Posterior vena cava (tissue), 2 donors: Measurements from ENCODE around the gene VPS50. TPM values are rescaled to one million over a fixed set of nuclear protein-coding genes. Genes with fewer than 3 reads are reported as not detected.

Experiments
- DNase-seq: peaks from one replicate; pipeline ENCODE4 v3.0.0-alpha.2; 2020; ENCODE audit warnings: low spot score
- intact Hi-C, 2 donors: fragments of 100-400 bp; cut with DNase I; formaldehyde crosslinking; loops; one replicate each; pipeline versions ENCODE4 v1.14.1 to v1.14.2; 2022 to 2023
- total RNA-seq, 2 donors: library from RNA; stranded (reverse); fragmentation: NEBNext Ultra II Directional; extraction: Animal tissue kit (Norgen Biotek cat#: 25700); gene quantifications; one replicate each; pipeline ENCODE4 v1.2.1, GENCODE V29; 2021
- donor health status: DM: yes; HTN: yes; CAD: no.
- donor health status: DM: yes; HTN: yes; CAD: no.

The VPS50 gene
- total RNA-seq, 2 donors from 2014 or later = 25.7 to 25.8 TPM

DNA sequence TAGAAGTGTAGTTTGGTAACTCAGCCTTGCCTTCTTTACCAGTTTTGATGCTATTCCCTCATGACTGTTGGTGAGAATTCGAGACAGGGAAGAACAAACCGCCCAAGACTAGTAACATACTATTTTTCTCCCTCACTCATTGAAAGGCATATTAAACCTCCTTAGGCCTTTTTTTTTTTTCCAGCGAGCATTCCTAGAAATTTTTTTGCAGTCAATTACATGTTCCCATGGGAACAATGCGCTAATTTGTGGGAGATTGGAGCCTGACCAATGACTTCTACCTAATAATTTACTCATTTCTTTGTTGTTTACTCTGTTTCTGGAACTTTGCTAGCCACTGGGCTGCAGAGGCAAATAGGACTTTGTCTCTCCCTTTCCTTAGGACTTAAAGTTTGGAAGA lies 6.0 kb downstream of the VPS50 start:
- DNase-seq = no peak
- intact Hi-C loops = no loop called here

DNA sequence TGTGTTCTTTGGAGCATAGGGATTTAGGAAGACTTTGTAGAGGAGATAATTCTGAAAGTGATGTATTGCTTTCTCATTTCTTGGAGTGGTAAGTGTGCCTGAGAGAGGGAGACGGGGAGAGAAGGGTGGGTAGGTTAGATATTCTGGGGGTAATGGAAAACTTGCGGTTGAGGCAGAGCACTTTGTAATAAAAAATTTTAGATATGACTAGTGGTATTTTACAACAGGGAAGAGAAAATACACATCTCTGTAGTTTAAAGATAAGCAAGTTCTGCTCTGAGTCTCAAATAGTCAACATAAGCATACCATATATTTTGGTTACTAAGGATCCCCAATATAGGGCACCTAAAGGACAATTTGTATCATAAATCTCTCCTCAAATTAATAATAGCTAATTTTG lies 6.6 kb downstream of the VPS50 start:
- no peak for DNase-seq
- intact Hi-C loops = no loop called here

DNA sequence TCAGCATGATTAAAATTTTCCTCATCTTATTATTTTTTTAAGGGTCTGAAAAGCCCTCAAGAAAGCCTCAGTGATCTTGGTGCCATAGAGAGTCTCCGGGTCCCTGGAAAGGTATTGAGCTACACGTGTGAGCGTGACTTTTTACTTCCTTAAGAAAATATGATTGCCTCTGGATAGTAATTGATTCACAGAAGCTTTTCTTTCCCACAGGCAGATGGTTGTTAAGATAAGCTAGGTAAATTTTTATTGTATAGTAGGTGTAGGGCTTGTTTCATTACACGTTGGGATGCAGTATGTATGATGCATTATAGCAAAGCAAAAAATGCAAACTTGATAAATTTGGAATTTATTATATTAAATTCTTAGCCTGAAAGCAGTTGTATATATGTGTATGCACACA lies 7.7 kb downstream of the VPS50 start:
- intact Hi-C loops = no loop called here
- DNase-seq = no peak

DNA sequence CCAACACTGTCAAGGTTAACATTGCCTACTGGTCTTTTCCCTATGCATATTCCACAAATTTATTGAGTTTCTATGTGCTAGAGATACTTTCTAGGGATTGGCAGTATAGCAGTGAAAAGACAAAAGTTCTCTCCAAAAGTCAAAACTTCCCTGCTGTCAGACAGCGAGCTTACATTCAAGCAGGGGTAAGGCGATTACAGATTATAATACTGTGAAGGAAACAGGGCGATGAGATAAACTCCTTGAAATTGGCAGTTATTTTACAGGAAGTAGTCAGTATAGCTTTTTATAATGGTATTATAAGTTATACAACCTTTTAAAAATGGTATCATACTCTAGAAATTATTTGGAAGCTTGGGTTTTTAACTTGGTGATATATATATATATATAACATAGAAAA lies 9.9 kb downstream of the VPS50 start:
- intact Hi-C loops = no loop called here
- DNase-seq = no peak

DNA sequence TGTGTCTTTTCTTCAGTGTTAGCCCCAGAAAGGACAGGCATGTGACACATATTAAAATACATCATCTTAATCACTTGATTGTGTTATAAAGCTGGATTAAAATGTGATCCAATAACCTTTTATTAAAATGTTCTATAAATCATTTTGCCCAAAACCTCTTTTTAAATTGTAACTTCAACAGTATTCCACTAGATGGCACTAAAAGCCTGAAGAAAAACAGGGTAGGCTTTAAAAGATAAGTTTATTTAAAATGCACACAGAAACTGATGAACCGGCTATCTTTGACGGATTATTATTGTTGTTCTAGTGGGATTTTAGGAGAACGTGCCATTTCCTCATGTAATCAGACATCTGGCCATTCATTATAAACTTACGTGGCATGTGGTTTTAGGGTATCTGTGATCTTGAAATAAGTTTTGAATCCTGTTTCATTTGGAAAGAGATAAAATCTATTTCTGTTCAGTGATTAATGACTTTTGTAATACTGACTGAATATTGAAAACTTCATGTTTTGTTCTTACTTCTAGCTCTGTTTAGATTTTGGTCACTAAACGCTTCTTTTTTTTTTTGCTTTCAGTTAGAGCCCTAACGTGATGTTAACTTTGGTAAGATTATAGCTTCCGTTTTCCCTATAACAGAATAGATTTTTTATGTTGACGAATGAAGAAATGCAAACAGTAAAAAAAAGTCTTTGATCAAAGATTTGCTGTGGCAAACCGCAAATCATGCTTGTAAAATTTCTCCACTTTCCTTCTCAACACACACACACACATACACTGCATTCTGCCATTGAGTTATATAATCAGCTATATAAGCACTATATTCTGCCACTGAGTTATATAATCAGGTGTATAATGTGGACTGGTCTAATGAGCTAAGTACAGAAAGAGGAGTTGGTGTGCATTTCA lies 13.6 kb downstream of the VPS50 start:
- intact Hi-C loops = no loop called here
- no peak for DNase-seq

DNA sequence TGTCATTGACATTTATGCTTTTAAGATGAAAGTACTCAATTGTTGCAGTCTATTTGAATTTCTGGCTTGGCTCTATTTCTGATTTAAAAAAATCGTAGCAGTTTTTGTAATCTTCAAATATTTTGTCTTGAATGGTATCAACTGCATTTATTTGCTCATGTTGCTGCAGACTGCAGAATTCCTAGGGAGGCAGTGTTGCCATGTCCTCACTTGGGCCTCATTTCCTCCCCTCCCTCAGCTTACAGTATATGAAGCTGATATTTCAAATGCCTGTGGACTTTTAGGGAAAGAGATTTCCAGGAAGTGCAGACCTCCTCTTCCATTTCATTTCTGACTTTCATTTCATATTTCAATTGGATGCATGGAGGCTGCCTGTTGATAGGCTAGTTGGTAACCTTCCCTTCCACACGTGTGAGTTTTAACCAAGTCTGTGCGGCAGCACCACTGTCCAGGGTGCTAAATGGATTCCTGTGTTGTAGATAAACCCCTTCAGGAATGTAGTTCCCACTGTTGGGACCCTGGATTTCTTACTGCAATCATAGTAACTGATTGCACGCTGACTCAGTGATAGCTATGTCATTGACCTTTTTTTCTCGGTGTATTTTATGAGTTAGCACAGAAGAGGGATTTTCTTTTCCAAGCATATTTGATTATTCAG lies 17.5 kb downstream of the VPS50 start:
- no peak for DNase-seq
- intact Hi-C loops = no loop called here

DNA sequence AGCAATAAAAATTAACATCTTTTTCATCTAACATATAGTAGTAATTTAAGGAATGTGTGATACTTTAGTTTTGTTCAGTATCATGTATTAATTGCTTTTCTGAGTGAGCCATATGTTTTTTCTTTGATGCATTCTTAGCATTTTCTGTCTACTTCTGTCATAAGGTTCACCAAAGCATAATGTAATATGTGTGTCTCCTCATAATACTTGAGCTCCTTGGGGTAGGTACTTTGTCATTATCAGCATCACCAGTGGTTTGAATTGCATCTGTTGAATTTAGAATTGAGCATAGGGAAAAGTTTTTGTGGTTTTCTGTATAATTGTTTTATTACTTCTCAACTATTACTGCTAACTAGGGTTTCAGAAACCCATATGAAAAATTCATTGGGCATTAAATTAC lies 26.5 kb downstream of the VPS50 start:
- DNase-seq = no peak
- intact Hi-C loops = no loop called here

DNA sequence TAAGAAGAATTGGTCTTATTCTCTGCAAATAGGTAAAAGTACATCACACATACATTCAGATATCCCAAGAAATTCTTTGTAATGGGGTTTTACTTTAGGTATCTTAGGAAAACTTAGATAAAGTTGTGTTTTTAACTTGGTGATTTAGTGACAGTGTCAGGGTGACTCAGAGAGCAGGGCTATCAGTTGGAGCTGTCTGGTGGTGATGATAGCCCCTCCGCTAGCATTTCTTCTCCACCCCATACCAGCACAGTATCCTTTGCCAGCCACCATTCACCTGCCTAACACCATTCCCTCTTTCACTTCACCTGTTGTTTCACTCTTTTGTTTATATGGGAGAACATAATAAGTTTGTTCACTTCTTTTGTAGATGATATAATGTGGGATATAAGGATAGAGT lies 30.4 kb downstream of the VPS50 start:
- intact Hi-C loops = no loop called here

DNA sequence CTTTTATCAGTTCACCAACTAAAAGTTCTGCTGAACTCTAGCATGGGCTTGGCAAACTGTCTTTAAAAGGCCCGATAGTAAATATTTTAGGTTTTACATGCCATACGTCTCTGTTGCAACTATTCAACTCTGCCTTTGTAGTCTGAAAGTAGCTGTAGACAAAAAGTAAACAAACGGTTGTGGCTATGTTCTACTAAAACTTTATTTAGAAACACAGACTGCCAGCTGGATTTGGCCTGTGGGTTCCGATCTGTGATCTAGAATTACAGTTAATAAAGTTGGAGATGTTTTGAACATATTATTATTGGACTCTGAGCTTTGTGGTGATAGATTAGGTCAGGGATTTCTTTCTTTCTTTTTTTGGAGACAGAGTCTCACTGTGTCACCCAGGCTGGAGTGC lies 33.1 kb downstream of the VPS50 start:
- DNase-seq = no peak
- intact Hi-C loops = no loop called here

More for the DNA sequence above, 30.4 kb downstream of the VPS50 start:
- DNase-seq = no peak

DNA sequence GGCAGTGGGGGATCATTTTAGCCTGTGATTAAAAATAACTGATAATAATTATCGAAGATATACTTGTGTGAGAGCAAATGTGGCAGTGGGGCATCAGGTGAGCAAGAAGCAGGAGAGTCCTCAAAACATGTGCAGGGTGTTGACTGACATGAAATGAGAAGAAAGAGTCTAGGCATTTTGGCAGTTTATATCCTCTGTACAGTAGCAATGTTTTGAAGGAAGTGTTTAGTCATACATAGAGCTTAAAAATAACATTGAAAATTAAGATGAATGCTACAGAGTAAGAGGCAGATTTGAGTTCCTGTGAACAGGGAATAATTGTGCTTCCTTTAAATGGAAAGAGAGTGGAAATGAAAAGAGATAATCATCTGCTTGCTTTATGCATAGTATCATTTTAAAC lies 47.4 kb downstream of the VPS50 start:
- intact Hi-C loops = no loop called here
- no peak for DNase-seq

DNA sequence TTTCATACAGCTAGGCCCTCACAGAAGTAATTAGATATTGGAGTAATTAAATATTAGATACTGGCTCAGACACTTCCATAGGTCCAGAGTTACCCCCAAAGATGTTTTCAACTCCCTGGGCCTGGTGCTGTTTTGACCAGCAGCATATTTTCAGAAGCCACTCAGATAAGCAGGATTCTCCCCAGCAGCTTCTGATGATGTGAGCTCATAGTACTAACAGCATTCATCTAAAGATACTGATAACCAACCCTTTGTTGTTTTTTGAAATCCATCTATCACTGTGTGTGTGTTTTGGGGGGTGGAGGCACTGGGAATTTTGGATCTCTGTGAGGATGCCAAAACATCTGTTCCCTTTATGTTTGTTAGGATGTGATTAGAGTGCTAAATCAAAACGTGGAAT lies 52.7 kb downstream of the VPS50 start:
- no peak for DNase-seq
- intact Hi-C loops = no loop called here

DNA sequence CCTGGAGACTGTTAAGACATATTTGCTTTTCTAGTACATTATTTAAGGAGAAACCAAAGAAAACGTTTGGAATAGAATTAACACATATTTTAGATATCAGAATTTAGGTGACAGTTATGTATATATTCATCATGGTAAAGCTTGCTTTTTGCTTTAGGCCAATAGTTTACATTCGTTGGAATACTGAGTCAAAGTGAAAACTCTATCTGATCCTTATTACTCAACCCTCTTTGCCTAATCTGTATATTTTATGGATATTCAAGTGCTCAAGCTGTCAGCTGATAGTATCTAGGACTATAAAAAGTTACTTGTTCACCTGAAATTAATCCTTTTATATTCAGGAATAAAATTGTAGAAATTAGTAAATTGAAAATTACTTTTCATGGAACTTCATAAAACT lies 61.1 kb downstream of the VPS50 start:
- DNase-seq = no peak
- intact Hi-C loops = no loop called here

DNA sequence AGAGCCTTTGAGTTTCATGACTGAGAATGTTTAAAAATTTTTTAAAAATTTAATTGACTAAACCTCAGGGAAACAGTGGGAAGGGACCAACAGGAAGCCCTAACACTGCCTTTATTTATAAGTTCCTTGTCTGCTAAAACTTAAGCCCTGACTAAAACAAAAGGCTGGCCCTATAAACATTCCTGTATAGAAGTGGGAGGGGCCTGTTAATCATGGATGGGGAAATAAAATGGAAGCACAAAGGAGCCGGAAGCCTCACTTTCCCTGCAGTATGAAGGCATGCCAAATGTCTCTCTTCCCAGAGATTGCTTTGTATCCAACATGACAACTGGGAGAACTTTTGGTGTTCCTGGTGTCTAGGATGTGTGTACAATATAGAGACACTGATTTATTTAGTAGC lies 66.0 kb downstream of the VPS50 start:
- intact Hi-C loops = no loop called here
- DNase-seq = no peak

DNA sequence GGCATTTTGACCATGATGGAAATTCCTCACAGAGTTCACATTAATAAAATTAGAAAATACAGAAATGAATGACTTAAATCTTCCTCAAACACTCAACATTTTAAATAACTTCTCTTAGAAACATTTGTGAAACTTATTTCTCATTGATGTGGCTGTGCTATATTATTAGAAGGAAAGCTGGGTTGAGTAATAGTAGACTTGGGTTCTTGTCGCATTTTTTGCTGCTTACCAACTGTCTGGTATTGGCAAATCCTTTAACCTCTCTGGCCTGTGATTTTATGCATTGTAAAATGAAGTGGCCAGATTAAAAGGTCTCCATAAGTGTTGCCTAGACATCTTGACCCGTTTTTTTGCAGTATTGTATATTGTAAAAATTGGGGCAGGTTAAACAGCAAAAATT lies 66.5 kb downstream of the VPS50 start:
- intact Hi-C loops = no loop called here

DNA sequence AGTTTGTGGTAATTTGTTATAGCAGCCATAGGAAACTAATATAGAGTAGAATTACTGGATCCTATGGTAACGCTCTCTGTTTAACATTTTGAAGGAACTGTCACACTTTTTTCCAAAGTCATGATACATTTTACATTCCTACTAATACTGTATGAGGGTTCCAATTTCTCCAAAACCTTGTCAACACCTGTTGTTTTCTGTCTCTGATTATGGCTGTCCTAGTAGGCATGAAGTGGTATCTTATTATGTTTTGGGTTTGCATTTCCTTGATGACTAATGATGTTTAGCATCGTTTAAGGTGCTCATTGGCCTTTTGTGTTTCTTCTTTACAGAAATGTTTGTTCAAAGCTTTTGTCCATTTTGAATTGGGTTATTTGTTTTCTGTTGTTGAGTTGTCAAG lies 69.6 kb downstream of the VPS50 start:
- no peak for DNase-seq
- intact Hi-C loops = no loop called here

More for the DNA sequence above, 66.5 kb downstream of the VPS50 start:
- no peak for DNase-seq

DNA sequence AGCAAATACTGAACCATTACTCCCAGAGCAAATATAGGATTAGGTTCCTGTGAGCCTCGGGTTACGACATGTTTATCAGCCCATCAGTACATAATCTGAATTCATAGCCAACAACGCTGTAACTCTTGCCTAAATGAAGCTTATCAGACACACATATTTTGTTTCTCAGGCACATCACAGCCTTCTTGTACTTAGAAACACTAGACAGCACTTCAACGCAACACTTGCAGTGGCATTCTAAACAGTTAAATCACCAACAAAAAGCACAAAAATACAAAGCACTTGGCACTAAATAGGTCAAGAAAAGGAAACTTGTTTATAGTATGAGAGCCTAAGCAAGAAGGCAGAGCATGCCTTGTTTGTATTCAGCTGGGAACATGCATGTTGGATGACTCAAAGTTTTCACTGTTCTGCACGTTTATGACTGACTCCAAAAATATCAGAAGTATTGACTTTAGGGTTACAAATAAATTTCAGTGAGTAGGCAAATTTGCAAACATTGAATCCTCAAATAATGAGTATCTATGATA lies 75.0 kb downstream of the VPS50 start:
- DNase-seq = no peak
- intact Hi-C loops = no loop called here

DNA sequence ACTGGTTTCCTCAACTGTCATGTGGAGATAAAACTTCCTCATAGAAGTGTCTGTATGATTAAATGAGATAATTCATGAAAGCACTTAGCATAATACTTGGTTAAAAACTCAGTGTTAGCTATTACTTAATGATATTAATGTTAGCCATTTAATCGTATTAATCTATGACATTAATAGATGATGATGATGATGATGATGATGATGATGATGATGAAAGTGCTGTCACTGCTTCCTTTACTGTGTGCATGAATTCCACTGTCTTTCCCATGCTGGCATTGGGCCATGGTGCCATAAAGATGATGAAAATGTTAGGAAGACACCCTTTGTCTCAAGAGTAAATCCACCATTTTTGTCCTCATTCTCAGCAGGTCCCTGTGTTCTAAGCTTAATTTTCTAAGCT lies 75.8 kb downstream of the VPS50 start:
- intact Hi-C loops = no loop called here
- no peak for DNase-seq

DNA sequence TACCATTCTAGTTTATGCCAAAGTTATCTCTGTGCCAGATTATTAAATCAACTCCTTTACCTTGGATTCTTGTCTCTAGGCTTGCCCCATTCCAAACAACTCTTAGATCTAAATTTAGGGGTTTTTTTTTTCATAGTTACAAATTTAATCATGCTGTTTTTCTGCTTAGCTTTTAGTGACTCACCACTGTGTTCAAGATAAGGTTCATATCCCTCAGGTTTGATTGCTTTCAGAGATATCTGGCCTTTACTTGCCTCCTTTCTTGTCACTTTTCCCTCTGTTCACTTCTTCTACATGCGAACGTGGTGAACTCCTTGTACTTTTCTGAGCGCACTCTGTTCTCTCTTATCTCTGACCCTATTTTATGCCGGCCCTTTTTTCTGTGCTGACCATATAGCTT lies 78.2 kb downstream of the VPS50 start:
- intact Hi-C loops = no loop called here
- DNase-seq = no peak

DNA sequence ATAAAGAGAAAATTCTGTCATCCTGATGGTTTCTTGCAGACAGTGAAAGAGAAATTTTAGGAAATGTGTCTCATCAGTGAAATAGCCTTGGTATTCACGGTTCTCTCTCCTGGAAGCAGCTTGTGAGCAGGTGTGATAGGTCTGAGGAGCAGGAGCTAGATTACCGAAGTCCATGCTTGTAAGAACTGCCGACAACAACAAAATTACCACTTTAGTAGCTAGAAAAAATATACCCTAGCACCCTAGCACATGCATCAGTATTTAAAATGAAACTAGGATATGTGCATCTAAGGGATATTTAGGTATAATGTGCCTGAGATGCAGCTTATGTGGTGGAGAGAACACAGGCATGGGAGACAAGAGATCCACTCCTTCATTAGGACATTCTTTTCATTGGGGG lies 82.3 kb downstream of the VPS50 start:
- no peak for DNase-seq
- intact Hi-C loops = no loop called here

DNA sequence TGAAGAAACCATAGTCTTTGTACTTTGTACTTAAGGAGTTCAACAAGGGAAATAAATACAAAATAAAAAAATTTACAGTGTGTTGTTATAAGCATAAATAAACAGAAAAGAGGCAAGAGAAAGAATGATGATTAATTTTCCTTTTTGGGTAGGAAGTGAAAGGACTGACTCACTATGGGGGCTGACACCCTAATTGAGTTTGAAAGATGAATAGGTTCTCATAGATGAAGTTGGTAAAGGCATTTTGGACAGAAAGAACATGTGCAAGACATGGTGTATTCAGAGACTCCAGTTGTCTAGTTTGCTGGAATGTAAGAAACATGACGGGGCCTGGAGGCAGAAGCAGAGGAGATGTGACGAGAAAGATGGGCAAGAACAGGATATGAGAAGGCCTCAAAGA lies 83.7 kb downstream of the VPS50 start:
- no peak for DNase-seq
- intact Hi-C loops = no loop called here

DNA sequence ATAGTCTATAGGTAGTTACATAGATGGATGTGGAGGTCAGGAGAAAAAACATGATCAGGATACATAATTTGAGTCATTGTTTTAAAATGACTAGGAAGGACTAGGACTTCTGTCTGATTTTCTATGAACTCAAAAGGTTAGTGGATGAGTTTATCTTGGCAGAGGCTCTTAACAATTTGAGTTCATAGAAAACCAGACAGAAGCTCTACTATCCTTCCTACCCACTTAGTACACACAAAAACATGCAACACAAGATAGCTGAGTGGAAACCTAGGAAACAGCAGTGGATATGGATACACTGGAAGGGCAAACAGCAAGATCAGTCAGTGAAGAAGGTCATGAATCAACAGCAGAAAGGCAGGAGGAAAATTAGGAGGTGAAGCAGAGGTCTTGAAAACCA lies 84.6 kb downstream of the VPS50 start:
- intact Hi-C loops = no loop called here
- DNase-seq = no peak
